ENCODE measurements around the gene MAPRE3. TPM values are rescaled to one million over a fixed set of nuclear protein-coding genes. Genes with fewer than 3 reads are reported as not detected.
"Not testable (repeated sequence)": the region's sequence is repeated elsewhere in the genome, so short reads cannot be mapped to it uniquely, and the experiment has no call there.

Gene MAPRE3
- total RNA-seq, 1 experiment from 2014 or later: 4.9 TPM

DNA sequence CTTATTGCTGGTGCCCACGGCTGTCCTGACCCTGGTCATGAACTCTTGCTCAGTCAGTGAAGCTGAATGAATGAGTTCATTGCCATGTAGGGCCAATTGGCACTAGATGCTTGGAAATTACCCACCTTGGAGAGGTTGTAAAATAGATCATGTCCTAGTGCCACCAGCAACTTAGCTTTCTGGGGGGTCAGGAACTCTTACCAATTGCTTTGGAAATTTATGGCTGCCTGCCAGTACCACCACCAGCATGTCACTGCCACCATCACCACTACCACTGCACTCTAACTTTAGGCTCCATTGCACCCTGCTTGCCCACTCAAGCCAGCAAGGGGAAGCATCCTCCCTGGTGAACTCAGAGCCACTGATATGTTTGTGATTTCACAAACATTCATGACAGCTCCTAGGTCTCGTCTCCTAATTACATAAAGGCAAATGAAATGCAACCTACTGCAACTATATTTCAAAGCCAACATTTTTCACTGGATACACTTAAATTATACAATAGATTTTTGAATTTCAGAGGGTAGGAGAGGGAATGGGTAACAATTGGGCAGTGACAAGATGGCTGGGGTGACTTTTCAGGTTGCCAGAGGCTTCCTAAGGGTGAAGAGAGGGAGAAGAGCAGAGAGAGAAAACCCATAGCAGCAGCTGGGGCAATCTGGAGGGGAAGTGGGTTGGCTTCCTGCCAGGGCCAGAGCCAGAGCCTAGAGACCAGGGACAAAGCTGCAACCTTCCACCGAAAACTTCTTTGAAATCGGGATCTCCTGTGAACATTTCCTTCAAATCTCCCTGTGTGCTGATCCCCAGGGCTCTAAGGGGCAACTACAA, 104.5 kb downstream of the MAPRE3 start:
- H3K9me3 ChIP-seq: no peaks in the 10 kb centered on the region
- ChIA-PET POLR2A (no interaction called here), CTCF (interaction anchor here (0.8 kb wide), 1 partner anchor 11 kb away, joined by 5 read pairs; no protein-coding TSS in a partner anchor)
- no peak overlapping the region for H3K4me3 Mint-ChIP-seq (ENCODE audit: unreplicated experiment)
- no peak overlapping the region for H3K27ac Mint-ChIP-seq (ENCODE audit: unreplicated experiment)
- TF ChIP-seq, protein P1, sequence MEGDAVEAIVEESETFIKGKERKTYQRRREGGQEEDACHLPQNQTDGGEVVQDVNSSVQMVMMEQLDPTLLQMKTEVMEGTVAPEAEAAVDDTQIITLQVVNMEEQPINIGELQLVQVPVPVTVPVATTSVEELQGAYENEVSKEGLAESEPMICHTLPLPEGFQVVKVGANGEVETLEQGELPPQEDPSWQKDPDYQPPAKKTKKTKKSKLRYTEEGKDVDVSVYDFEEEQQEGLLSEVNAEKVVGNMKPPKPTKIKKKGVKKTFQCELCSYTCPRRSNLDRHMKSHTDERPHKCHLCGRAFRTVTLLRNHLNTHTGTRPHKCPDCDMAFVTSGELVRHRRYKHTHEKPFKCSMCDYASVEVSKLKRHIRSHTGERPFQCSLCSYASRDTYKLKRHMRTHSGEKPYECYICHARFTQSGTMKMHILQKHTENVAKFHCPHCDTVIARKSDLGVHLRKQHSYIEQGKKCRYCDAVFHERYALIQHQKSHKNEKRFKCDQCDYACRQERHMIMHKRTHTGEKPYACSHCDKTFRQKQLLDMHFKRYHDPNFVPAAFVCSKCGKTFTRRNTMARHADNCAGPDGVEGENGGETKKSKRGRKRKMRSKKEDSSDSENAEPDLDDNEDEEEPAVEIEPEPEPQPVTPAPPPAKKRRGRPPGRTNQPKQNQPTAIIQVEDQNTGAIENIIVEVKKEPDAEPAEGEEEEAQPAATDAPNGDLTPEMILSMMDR (IDR thresholded peaks at IDR 0.05; ENCODE audit: insufficient read depth in 1 of 2, low read depth in 1 of 2, low read length in 1 of 2, severe bottlenecking in 1 of 2, unreplicated experiment in 1 of 2): no peak
- DNase-seq: no peak
- H3K4me1 ChIP-seq: no peaks in the 10 kb centered on the region
- BruUV-seq (replicated peaks): no TSS peak
- no peaks in the 10 kb centered on the region for H3K9me3 Mint-ChIP-seq (ENCODE audit: unreplicated experiment)
- no peaks in the 10 kb centered on the region for H3K36me3 ChIP-seq (ENCODE audit: control insufficient read depth, insufficient read depth, low read length)
- H3K27me3 Mint-ChIP-seq (ENCODE audit: insufficient read depth, unreplicated experiment): peaks cover 19% of the 10 kb centered on the region
- H3K4me1 Mint-ChIP-seq (ENCODE audit: low read depth, unreplicated experiment): peaks cover 2% of the 10 kb centered on the region
- H3K36me3 Mint-ChIP-seq (ENCODE audit: insufficient read depth, unreplicated experiment): peaks cover 12% of the 10 kb centered on the region
- no peaks in the 10 kb centered on the region for H3K27me3 ChIP-seq (replicated peaks; ENCODE audit: control insufficient read depth, insufficient read depth, low read length)
- intact Hi-C loops (cut with micrococcal nuclease; ENCODE audit: unreplicated experiment): no loop called here
- H3K4me3 ChIP-seq (ENCODE audit: low read depth, low read length): no peak overlapping the region

DNA sequence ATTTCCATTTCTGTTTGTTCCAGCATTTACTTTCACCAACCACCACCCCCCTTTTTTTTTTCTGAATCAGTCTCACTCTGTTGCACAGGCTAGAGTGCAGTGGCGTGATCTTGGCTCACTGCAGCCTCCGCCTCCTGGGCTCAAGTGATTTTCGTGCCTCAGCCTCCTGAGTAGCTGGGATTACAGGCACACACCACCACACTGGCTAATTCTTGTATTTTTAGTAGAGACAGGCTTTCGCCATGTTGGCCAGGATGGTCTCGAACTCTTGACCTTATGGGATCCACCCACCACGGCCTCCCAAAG, 105.1 kb downstream of the MAPRE3 start:
- DNase-seq; H3K9me3 ChIP-seq; POLR2A ChIA-PET; H3K4me1 Mint-ChIP-seq (ENCODE audit: low read depth, unreplicated experiment); H3K27me3 ChIP-seq (replicated peaks; ENCODE audit: control insufficient read depth, insufficient read depth, low read length); H3K36me3 ChIP-seq (ENCODE audit: control insufficient read depth, insufficient read depth, low read length); H3K4me3 Mint-ChIP-seq (ENCODE audit: unreplicated experiment); intact Hi-C loops (cut with micrococcal nuclease; ENCODE audit: unreplicated experiment); H3K9me3 Mint-ChIP-seq (ENCODE audit: unreplicated experiment); H3K27ac Mint-ChIP-seq (ENCODE audit: unreplicated experiment); CTCF ChIA-PET; H3K4me1 ChIP-seq; H3K36me3 Mint-ChIP-seq (ENCODE audit: insufficient read depth, unreplicated experiment); H3K4me3 ChIP-seq (ENCODE audit: low read depth, low read length); BruUV-seq (replicated peaks): not testable (repeated sequence)
- peaks cover 19% of the 10 kb centered on the region for H3K27me3 Mint-ChIP-seq (ENCODE audit: insufficient read depth, unreplicated experiment)

GRCh38 chr2:27076323-27076722, 105.9 kb downstream of the MAPRE3 start:
- no peak for DNase-seq
- Histone ChIP-seq H3K9me3 (no peaks in the 10 kb centered on the region), H3K4me3 (ENCODE audit: low read depth, low read length) (no peak overlapping the region), H3K27me3 (replicated peaks; ENCODE audit: control insufficient read depth, insufficient read depth, low read length) (no peaks in the 10 kb centered on the region), H3K36me3 (ENCODE audit: control insufficient read depth, insufficient read depth, low read length) (no peaks in the 10 kb centered on the region), H3K4me1 (peaks cover under 1% of the 10 kb centered on the region)
- H3K4me3 Mint-ChIP-seq (ENCODE audit: unreplicated experiment): no peak overlapping the region
- POLR2A ChIA-PET: no interaction called here
- H3K4me1 Mint-ChIP-seq (ENCODE audit: low read depth, unreplicated experiment): peaks cover 8% of the 10 kb centered on the region
- TF ChIP-seq, protein P1 (IDR thresholded peaks at IDR 0.05; ENCODE audit: insufficient read depth in 1 of 2, low read depth in 1 of 2, low read length in 1 of 2, severe bottlenecking in 1 of 2, unreplicated experiment in 1 of 2): no peak
- peaks cover 19% of the 10 kb centered on the region for H3K27me3 Mint-ChIP-seq (ENCODE audit: insufficient read depth, unreplicated experiment)
- intact Hi-C loops (cut with micrococcal nuclease; ENCODE audit: unreplicated experiment): no loop called here
- H3K27ac Mint-ChIP-seq (ENCODE audit: unreplicated experiment): no peak overlapping the region
- no peaks in the 10 kb centered on the region for H3K9me3 Mint-ChIP-seq (ENCODE audit: unreplicated experiment)
- CTCF ChIA-PET: no interaction called here
- peaks cover 6% of the 10 kb centered on the region for H3K36me3 Mint-ChIP-seq (ENCODE audit: insufficient read depth, unreplicated experiment)
- BruUV-seq (replicated peaks): no TSS peak

Other genes with a start within 250 kb of the MAPRE3 start
- 44.1 and 45.7 TPM in 2 replicates for gene SLC35F6, start 206.4 kb upstream of the MAPRE3 start, total RNA-seq (2022)
- gene CENPA, start 184.6 kb upstream of the MAPRE3 start, total RNA-seq (2022): 38.4 and 39.9 TPM in 2 replicates
- gene DPYSL5, start 122.5 kb upstream of the MAPRE3 start, total RNA-seq (2022): 0.74 and 2.4 TPM in 2 replicates
- 85.0 and 85.4 TPM in 2 replicates for gene TMEM214, start 62.3 kb downstream of the MAPRE3 start, total RNA-seq (2022)
- 31.4 and 34.1 TPM in 2 replicates for gene AGBL5, start 81.0 kb downstream of the MAPRE3 start, total RNA-seq (2022)
- gene OST4, start 101.0 kb downstream of the MAPRE3 start, total RNA-seq (2022): 237 and 249 TPM in 2 replicates
- 0.30 and 0.43 TPM in 2 replicates for gene EMILIN1, start 108.0 kb downstream of the MAPRE3 start, total RNA-seq (2022)
- gene KHK, start 116.1 kb downstream of the MAPRE3 start, total RNA-seq (2022): 7.9 and 9.3 TPM in 2 replicates
- 4.4 and 5.0 TPM in 2 replicates for gene CGREF1, start 148.5 kb downstream of the MAPRE3 start, total RNA-seq (2022)
- 0.18 and 0.23 TPM in 2 replicates for gene ABHD1, start 153.2 kb downstream of the MAPRE3 start, total RNA-seq (2022)
- 62.5 and 65.3 TPM in 2 replicates for gene PREB, start 164.0 kb downstream of the MAPRE3 start, total RNA-seq (2022)
- not detected in 2 replicates for gene PRR30, start 168.8 kb downstream of the MAPRE3 start, total RNA-seq (2022)
- gene TCF23, start 178.4 kb downstream of the MAPRE3 start, total RNA-seq (2022): not detected in 2 replicates
- 150 and 157 TPM in 2 replicates for gene ATRAID, start 241.4 kb downstream of the MAPRE3 start, total RNA-seq (2022)
- 93.7 and 98.2 TPM in 2 replicates for gene SLC5A6, start 241.6 kb downstream of the MAPRE3 start, total RNA-seq (2022)
- 86.4 and 103 TPM in 2 replicates for gene CAD, start 246.7 kb downstream of the MAPRE3 start, total RNA-seq (2022)

All from Caco-2 (cell line).